SK-N-SH (cell line): ENCODE data around the gene KIF2A. TPM values are rescaled to one million over a fixed set of nuclear protein-coding genes. Genes with fewer than 3 reads are reported as not detected.

Experiments used
- CTCF ChIA-PET: fragments of 300-600, 350-600 bp; formaldehyde crosslinking; extraction: SDS; loops from one replicate; lab custom pipeline; 2021; lab: Yijun Ruan, JAX
- POLR2A ChIA-PET: fragments of 350-600 bp; sonication (Branson Sonifier 250); formaldehyde crosslinking; extraction: SDS; loops from one replicate; lab custom pipeline; 2020; ENCODE audit warnings: antibody characterized with exemption, inconsistent platforms; lab: Yijun Ruan, JAX
- DNase-seq: peaks from one replicate; pipeline ENCODE4 v3.0.0; 2012
- H2AFZ ChIP-seq: fragments of 200-600 bp; sonication (generic); 2 replicates; pipeline ENCODE4 v1.8.1; 2016; ENCODE audit warnings: antibody characterized with exemption, mild to moderate bottlenecking, low read depth
- H3F3A ChIP-seq: fragments of 200-600 bp; sonication (generic); replicated peaks from 2 replicates; pipeline ENCODE3; 2016; ENCODE audit warnings: antibody characterized with exemption, mild to moderate bottlenecking; ENCODE audit not compliant: insufficient read depth
- H3K27ac ChIP-seq, 2 experiments: fragments of 200-500 bp in 1 of 2; fragments of 200-600 bp in 1 of 2; sonication (Bioruptor generic) in 1 of 2; sonication (generic), shearing (Covaris generic) in 1 of 2; 2 replicates each; pipeline versions ENCODE4 v1.5.1 to v1.6.1; 2014 to 2016; ENCODE audit warnings: low read depth in 2 of 2, inconsistent platforms in 1 of 2, low read length in 1 of 2, mild to moderate bottlenecking in 1 of 2, mixed read lengths in 1 of 2
- H3K27me3 ChIP-seq: fragments of 200-600 bp; sonication (generic), shearing (Covaris generic); 2 replicates; pipeline ENCODE4 v1.6.1; 2016; ENCODE audit warnings: mixed run types; ENCODE audit not compliant: insufficient read depth
- H3K36me3 ChIP-seq, 2 experiments: fragments of 200-500 bp in 1 of 2; fragments of 200-600 bp in 1 of 2; sonication (Bioruptor generic) in 1 of 2; sonication (generic) in 1 of 2; replicated peaks in 1 of 2; 2 replicates each; pipeline versions ENCODE3 to v1.5.1; 2014 to 2016; ENCODE audit warnings: low read length in 1 of 2, mild to moderate bottlenecking in 1 of 2; ENCODE audit not compliant: insufficient read depth in 2 of 2, control insufficient read depth in 1 of 2
- H3K4me1 ChIP-seq, 2 experiments: fragments of 200-500 bp in 1 of 2; fragments of 200-600 bp in 1 of 2; sonication (Bioruptor generic) in 1 of 2; sonication (generic), shearing (Covaris generic) in 1 of 2; 2 replicates each; pipeline versions ENCODE4 v1.5.1 to v1.6.1; 2014 to 2016; ENCODE audit warnings: low read depth in 1 of 2, low read length in 1 of 2, mixed run types in 1 of 2; ENCODE audit not compliant: insufficient read depth in 2 of 2, control insufficient read depth in 1 of 2
- H3K4me2 ChIP-seq: fragments of 200-600 bp; sonication (generic), shearing (Covaris generic); 2 replicates; pipeline ENCODE4 v1.6.1; 2017; ENCODE audit warnings: mixed run types
- H3K4me3 ChIP-seq, 2 experiments: fragments of 200-500 bp in 1 of 2; fragments of 200-600 bp in 1 of 2; sonication (Bioruptor generic) in 1 of 2; sonication (generic), shearing (Covaris generic) in 1 of 2; 2 replicates each; pipeline versions ENCODE4 v1.5.1 to v1.8.1; 2014 to 2016; ENCODE audit warnings: low read depth in 2 of 2, inconsistent platforms in 1 of 2, low read length in 1 of 2, mild to moderate bottlenecking in 1 of 2, mixed read lengths in 1 of 2, moderate library complexity in 1 of 2
- H3K79me2 ChIP-seq: fragments of 200-600 bp; sonication (generic); 2 replicates; pipeline ENCODE4 v1.8.1; 2017; ENCODE audit warnings: mild to moderate bottlenecking; ENCODE audit not compliant: insufficient read depth
- H3K9ac ChIP-seq: fragments of 200-600 bp; sonication (generic); 2 replicates; pipeline ENCODE4 v1.6.1; 2017; ENCODE audit warnings: mixed run types
- H3K9me2 ChIP-seq: fragments of 200-600 bp; sonication (generic); 2 replicates; pipeline ENCODE4 v1.6.1; 2017; ENCODE audit warnings: mixed run types
- H3K9me3 ChIP-seq: fragments of 200-600 bp; sonication (generic); 2 replicates; pipeline ENCODE4 v1.6.1; 2017; ENCODE audit warnings: mixed run types, mild to moderate bottlenecking, moderate library complexity
- H4K20me1 ChIP-seq: fragments of 200-600 bp; sonication (generic); 2 replicates; pipeline ENCODE4 v1.6.1; 2017; ENCODE audit warnings: mild to moderate bottlenecking, mixed run types; ENCODE audit not compliant: insufficient read depth
- ELF1 ChIP-seq: IDR thresholded peaks from 2 replicates; pipeline ENCODE4 v1.4.0; 2012
- EP300 ChIP-seq, 2 experiments: IDR thresholded peaks; 2 replicates each; pipeline versions ENCODE4 v1.4.0 to v1.6.1; 2012; ENCODE audit warnings: borderline replicate concordance in 1 of 2, low read depth in 1 of 2, low read length in 1 of 2
- FOSL2 ChIP-seq: IDR thresholded peaks from 2 replicates; pipeline ENCODE4 v1.4.0; 2012; ENCODE audit warnings: low read depth, mild to moderate bottlenecking, moderate library complexity, borderline replicate concordance
- FOXM1 ChIP-seq: IDR thresholded peaks from 2 replicates; pipeline ENCODE4 v1.4.0; 2012; ENCODE audit warnings: low read depth, mild to moderate bottlenecking
- MEF2A ChIP-seq: IDR thresholded peaks from 2 replicates; pipeline ENCODE4 v1.4.0; 2012; ENCODE audit warnings: low read depth, borderline replicate concordance
- MXI1 ChIP-seq: IDR thresholded peaks from 2 replicates; pipeline ENCODE4 v1.6.1; 2012; ENCODE audit warnings: mild to moderate bottlenecking, low read depth, low read length, improper control_type of control experiment
- POLR2AphosphoS5 ChIP-seq: IDR thresholded peaks from 2 replicates; pipeline ENCODE4 v1.6.1; 2012; ENCODE audit warnings: low read depth, low read length
- RCOR1 ChIP-seq: fragments of 150-350 bp; IDR thresholded peaks from 2 replicates; pipeline ENCODE4 v1.6.1; 2017; ENCODE audit warnings: antibody characterized with exemption, low read length
- RFX5 ChIP-seq: IDR thresholded peaks from 2 replicates; pipeline ENCODE4 v1.6.1; 2012; ENCODE audit warnings: mild to moderate bottlenecking, improper control_type of control experiment, low read length
- RXRA ChIP-seq: IDR thresholded peaks from 2 replicates; pipeline ENCODE4 v1.4.0; 2012; ENCODE audit warnings: low read depth, mild to moderate bottlenecking, borderline replicate concordance
- SIN3A ChIP-seq: IDR thresholded peaks from 2 replicates; pipeline ENCODE4 v1.6.1; 2012; ENCODE audit warnings: low read depth, mild to moderate bottlenecking, low read length, moderate library complexity, borderline replicate concordance
- SMC3 ChIP-seq: IDR thresholded peaks from 2 replicates; pipeline ENCODE4 v1.6.1; 2012; ENCODE audit warnings: low read depth, low read length, improper control_type of control experiment
- TAF1 ChIP-seq: IDR thresholded peaks from 2 replicates; pipeline ENCODE4 v1.6.1; 2012; ENCODE audit warnings: low read depth, mild to moderate bottlenecking, low read length, moderate library complexity, borderline replicate concordance
- TCF12 ChIP-seq: IDR thresholded peaks from 2 replicates; pipeline ENCODE4 v1.4.0; 2012
- TEAD4 ChIP-seq: IDR thresholded peaks from 2 replicates; pipeline ENCODE4 v1.4.0; 2012; ENCODE audit warnings: mild to moderate bottlenecking, borderline replicate concordance; ENCODE audit not compliant: insufficient read depth
- YY1 ChIP-seq: IDR thresholded peaks from 2 replicates; pipeline ENCODE4 v1.4.0; 2012; ENCODE audit warnings: low read depth, mild to moderate bottlenecking
- WGBS: methylation state at CpG from one replicate; pipeline ENCODE4 v1.1.6; 2017; ENCODE audit warnings: low lambda C conversion rate; 5-methylcytosine and 5-hydroxymethylcytosine counted together
- polyA plus RNA-seq, 3 experiments: library from polyadenylated mRNA; depleted of rRNA; stranded (reverse); fragments of >200 nt; gene quantifications; 2 replicates each; pipeline ENCODE4 v1.2.3, GENCODE V29; 2012
- TF ChIP-seq, protein P1 (sequence below): fragments of 150-350 bp; IDR thresholded peaks from 2 replicates; pipeline ENCODE4 v1.6.1; 2016; ENCODE audit warnings: mild to moderate bottlenecking, low read depth, low read length
- TF ChIP-seq, protein P2 (sequence below): IDR thresholded peaks from 2 replicates; pipeline ENCODE4 v1.4.0; 2012; ENCODE audit warnings: low read depth, borderline replicate concordance
- TF ChIP-seq, protein P3 (sequence below): fragments of 200-600 bp; sonication (generic); IDR thresholded peaks from 2 replicates; pipeline ENCODE4 v1.6.1; 2017; ENCODE audit warnings: antibody characterized with exemption, mild to moderate bottlenecking, moderate library complexity
- TF ChIP-seq, protein P4 (sequence below): IDR thresholded peaks from 2 replicates; pipeline ENCODE4 v1.4.0; 2012; ENCODE audit warnings: low read depth, borderline replicate concordance
- TF ChIP-seq, protein P5 (sequence below): fragments of 150-350 bp; IDR thresholded peaks from 2 replicates; pipeline ENCODE4 v1.6.1; 2017; ENCODE audit warnings: antibody characterized with exemption, low read length, low read depth, borderline replicate concordance

The KIF2A gene
- polyA plus RNA-seq, 1 of the 3 experiments (the other 2 are of a cell fraction): 14.3 TPM

GRCh38 chr5:62271370-62271769 is 34.6 kb upstream of the KIF2A start (continued):
- TF ChIP-seq FOSL2 (no peak), SMC3 (no peak), TAF1 (no peak), POLR2AphosphoS5 (no peak), RFX5 (no peak), EP300 (IDR thresholded peaks at IDR 0.05; ENCODE audit: borderline replicate concordance in 1 of 2, low read depth in 1 of 2, low read length in 1 of 2) (no peak), FOXM1 (no peak)

DNA sequence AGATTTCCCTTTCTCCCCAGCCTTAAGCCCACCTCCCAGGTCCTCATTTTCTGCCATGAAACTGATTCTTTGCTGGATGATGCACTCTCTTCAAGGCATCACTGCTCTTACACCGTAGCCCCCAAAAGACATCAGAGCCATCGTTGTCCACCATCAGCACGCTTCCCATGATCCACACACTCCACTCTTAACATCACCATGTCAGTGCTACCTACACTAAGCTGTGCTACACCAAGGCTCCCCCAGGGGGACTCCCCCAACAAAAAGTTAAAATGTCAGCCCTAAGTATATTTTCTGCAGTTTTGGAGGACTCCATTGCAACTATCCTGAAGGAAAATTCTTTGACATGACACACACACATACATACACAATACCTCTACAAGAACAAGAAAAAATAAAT is 34.1 kb upstream of the KIF2A start:
- no peak overlapping the region for H3K4me3 ChIP-seq
- POLR2A ChIA-PET: no interaction called here
- TF ChIP-seq YY1 (no peak), RXRA (no peak), TCF12 (no peak), POLR2AphosphoS5 (no peak), MXI1 (no peak), EP300 (IDR thresholded peaks at IDR 0.05; ENCODE audit: borderline replicate concordance in 1 of 2, low read depth in 1 of 2, low read length in 1 of 2) (no peak), ELF1 (no peak), MEF2A (no peak), SIN3A (no peak), RCOR1 (no peak), TEAD4 (no peak), SMC3 (no peak), FOSL2 (no peak)
- TF ChIP-seq, protein P1, sequence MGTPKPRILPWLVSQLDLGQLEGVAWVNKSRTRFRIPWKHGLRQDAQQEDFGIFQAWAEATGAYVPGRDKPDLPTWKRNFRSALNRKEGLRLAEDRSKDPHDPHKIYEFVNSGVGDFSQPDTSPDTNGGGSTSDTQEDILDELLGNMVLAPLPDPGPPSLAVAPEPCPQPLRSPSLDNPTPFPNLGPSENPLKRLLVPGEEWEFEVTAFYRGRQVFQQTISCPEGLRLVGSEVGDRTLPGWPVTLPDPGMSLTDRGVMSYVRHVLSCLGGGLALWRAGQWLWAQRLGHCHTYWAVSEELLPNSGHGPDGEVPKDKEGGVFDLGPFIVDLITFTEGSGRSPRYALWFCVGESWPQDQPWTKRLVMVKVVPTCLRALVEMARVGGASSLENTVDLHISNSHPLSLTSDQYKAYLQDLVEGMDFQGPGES: no peak
- TF ChIP-seq, protein P2, sequence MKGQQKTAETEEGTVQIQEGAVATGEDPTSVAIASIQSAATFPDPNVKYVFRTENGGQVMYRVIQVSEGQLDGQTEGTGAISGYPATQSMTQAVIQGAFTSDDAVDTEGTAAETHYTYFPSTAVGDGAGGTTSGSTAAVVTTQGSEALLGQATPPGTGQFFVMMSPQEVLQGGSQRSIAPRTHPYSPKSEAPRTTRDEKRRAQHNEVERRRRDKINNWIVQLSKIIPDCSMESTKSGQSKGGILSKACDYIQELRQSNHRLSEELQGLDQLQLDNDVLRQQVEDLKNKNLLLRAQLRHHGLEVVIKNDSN: no peak
- TF ChIP-seq, protein P3, sequence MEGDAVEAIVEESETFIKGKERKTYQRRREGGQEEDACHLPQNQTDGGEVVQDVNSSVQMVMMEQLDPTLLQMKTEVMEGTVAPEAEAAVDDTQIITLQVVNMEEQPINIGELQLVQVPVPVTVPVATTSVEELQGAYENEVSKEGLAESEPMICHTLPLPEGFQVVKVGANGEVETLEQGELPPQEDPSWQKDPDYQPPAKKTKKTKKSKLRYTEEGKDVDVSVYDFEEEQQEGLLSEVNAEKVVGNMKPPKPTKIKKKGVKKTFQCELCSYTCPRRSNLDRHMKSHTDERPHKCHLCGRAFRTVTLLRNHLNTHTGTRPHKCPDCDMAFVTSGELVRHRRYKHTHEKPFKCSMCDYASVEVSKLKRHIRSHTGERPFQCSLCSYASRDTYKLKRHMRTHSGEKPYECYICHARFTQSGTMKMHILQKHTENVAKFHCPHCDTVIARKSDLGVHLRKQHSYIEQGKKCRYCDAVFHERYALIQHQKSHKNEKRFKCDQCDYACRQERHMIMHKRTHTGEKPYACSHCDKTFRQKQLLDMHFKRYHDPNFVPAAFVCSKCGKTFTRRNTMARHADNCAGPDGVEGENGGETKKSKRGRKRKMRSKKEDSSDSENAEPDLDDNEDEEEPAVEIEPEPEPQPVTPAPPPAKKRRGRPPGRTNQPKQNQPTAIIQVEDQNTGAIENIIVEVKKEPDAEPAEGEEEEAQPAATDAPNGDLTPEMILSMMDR: no peak
- TF ChIP-seq, protein P4, sequence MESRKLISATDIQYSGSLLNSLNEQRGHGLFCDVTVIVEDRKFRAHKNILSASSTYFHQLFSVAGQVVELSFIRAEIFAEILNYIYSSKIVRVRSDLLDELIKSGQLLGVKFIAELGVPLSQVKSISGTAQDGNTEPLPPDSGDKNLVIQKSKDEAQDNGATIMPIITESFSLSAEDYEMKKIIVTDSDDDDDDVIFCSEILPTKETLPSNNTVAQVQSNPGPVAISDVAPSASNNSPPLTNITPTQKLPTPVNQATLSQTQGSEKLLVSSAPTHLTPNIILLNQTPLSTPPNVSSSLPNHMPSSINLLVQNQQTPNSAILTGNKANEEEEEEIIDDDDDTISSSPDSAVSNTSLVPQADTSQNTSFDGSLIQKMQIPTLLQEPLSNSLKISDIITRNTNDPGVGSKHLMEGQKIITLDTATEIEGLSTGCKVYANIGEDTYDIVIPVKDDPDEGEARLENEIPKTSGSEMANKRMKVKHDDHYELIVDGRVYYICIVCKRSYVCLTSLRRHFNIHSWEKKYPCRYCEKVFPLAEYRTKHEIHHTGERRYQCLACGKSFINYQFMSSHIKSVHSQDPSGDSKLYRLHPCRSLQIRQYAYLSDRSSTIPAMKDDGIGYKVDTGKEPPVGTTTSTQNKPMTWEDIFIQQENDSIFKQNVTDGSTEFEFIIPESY: no peak
- TF ChIP-seq, protein P5, sequence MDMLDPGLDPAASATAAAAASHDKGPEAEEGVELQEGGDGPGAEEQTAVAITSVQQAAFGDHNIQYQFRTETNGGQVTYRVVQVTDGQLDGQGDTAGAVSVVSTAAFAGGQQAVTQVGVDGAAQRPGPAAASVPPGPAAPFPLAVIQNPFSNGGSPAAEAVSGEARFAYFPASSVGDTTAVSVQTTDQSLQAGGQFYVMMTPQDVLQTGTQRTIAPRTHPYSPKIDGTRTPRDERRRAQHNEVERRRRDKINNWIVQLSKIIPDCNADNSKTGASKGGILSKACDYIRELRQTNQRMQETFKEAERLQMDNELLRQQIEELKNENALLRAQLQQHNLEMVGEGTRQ: no peak
- no peaks in the 10 kb centered on the region for H3K4me1 ChIP-seq
- no peak for DNase-seq
- no peaks in the 10 kb centered on the region for H3K27me3 ChIP-seq
- H3F3A ChIP-seq: peaks cover 2% of the 10 kb centered on the region
- H3K9ac ChIP-seq: no peak overlapping the region
- H3K9me3 ChIP-seq: no peaks in the 10 kb centered on the region
- no peaks in the 10 kb centered on the region for H4K20me1 ChIP-seq
- no peaks in the 10 kb centered on the region for H3K9me2 ChIP-seq
- 68% methylated on average over 3 of the region's 3 CpGs for WGBS
- no peaks in the 10 kb centered on the region for H3K36me3 ChIP-seq
- H2AFZ ChIP-seq: no peak overlapping the region
- CTCF ChIA-PET: no interaction called here
- no peak overlapping the region for H3K27ac ChIP-seq
- H3K4me2 ChIP-seq: no peak overlapping the region
- no peaks in the 10 kb centered on the region for H3K79me2 ChIP-seq
